ENCODE results near the gene CDT1.
"Not testable (repeated sequence)": the region's sequence is repeated elsewhere in the genome, so short reads cannot be mapped to it uniquely, and the experiment has no call there.

CDT1 gene

GRCh38 chr16:88816736-88817535 is 13.3 kb downstream of the CDT1 start:
- DNase-seq (ENCODE audit: insufficient read length) (no peak), FAIRE-seq (no peak)
- no peak for TF ChIP-seq TAF1 (IDR thresholded peaks at IDR 0.05; ENCODE audit: borderline replicate concordance, low read depth, low read length)
- TF ChIP-seq POLR2A (IDR thresholded peaks at IDR 0.05; ENCODE audit: low read depth, low read length): no peak
- TF ChIP-seq POLR2AphosphoS5 (IDR thresholded peaks at IDR 0.05; ENCODE audit: low read depth, low read length): no peak

- FAIRE-seq (no peak), DNase-seq (ENCODE audit: insufficient read length) (no peak)
- TF ChIP-seq POLR2A (IDR thresholded peaks at IDR 0.05; ENCODE audit: low read depth, low read length): no peak
- no peak for TF ChIP-seq POLR2AphosphoS5 (IDR thresholded peaks at IDR 0.05; ENCODE audit: low read depth, low read length)
- TF ChIP-seq TAF1 (IDR thresholded peaks at IDR 0.05; ENCODE audit: borderline replicate concordance, low read depth, low read length): no peak
Observed at GRCh38 chr16:88817785-88818574, 14.4 kb downstream of the CDT1 start.

GRCh38 chr16:88818575-88818874 is 14.9 kb downstream of the CDT1 start:
- TF ChIP-seq POLR2AphosphoS5 (IDR thresholded peaks at IDR 0.05; ENCODE audit: low read depth, low read length) (no peak), POLR2A (IDR thresholded peaks at IDR 0.05; ENCODE audit: low read depth, low read length) (no peak), TAF1 (IDR thresholded peaks at IDR 0.05; ENCODE audit: borderline replicate concordance, low read depth, low read length) (no peak)
- DNase-seq (ENCODE audit: insufficient read length) (no peak), FAIRE-seq (no peak)

GRCh38 chr16:88819126-88819525 is 15.5 kb downstream of the CDT1 start:
- TF ChIP-seq POLR2A (IDR thresholded peaks at IDR 0.05; ENCODE audit: low read depth, low read length): no peak
- no peak for TF ChIP-seq TAF1 (IDR thresholded peaks at IDR 0.05; ENCODE audit: borderline replicate concordance, low read depth, low read length)
- no peak for FAIRE-seq

GRCh38 chr16:88820385-88821025 is 16.9 kb downstream of the CDT1 start:
- no peak for TF ChIP-seq POLR2A (IDR thresholded peaks at IDR 0.05; ENCODE audit: low read depth, low read length)
- TF ChIP-seq TAF1 (IDR thresholded peaks at IDR 0.05; ENCODE audit: borderline replicate concordance, low read depth, low read length): no peak
- no peak for TF ChIP-seq POLR2AphosphoS5 (IDR thresholded peaks at IDR 0.05; ENCODE audit: low read depth, low read length)
- DNase-seq (ENCODE audit: insufficient read length) (no peak), FAIRE-seq (no peak)

More at GRCh38 chr16:88819126-88819525, 15.5 kb downstream of the CDT1 start:
- no peak for DNase-seq (ENCODE audit: insufficient read length)

GRCh38 chr16:88821168-88821850 is 17.7 kb downstream of the CDT1 start:
- TF ChIP-seq POLR2AphosphoS5 (IDR thresholded peaks at IDR 0.05; ENCODE audit: low read depth, low read length) (no peak), POLR2A (IDR thresholded peaks at IDR 0.05; ENCODE audit: low read depth, low read length) (no peak), TAF1 (IDR thresholded peaks at IDR 0.05; ENCODE audit: borderline replicate concordance, low read depth, low read length) (no peak)
- FAIRE-seq: no peak
- no peak for DNase-seq (ENCODE audit: insufficient read length)

- no peak for DNase-seq (ENCODE audit: insufficient read length)
- no peak for FAIRE-seq
- TF ChIP-seq TAF1 (IDR thresholded peaks at IDR 0.05; ENCODE audit: borderline replicate concordance, low read depth, low read length): no peak
- TF ChIP-seq POLR2AphosphoS5 (IDR thresholded peaks at IDR 0.05; ENCODE audit: low read depth, low read length): no peak
Observed at GRCh38 chr16:88822281-88823040, 18.9 kb downstream of the CDT1 start.

GRCh38 chr16:88823646-88824045 is 20.1 kb downstream of the CDT1 start:
- DNase-seq (ENCODE audit: insufficient read length); FAIRE-seq: not testable (repeated sequence)

- DNase-seq (ENCODE audit: insufficient read length) (no peak), FAIRE-seq (no peak)
- no peak for TF ChIP-seq POLR2A (IDR thresholded peaks at IDR 0.05; ENCODE audit: low read depth, low read length)
- no peak for TF ChIP-seq POLR2AphosphoS5 (IDR thresholded peaks at IDR 0.05; ENCODE audit: low read depth, low read length)
- TF ChIP-seq TAF1 (IDR thresholded peaks at IDR 0.05; ENCODE audit: borderline replicate concordance, low read depth, low read length): no peak
Observed at GRCh38 chr16:88824256-88825077, 20.9 kb downstream of the CDT1 start.

GRCh38 chr16:88825146-88825545 is 21.6 kb downstream of the CDT1 start:
- FAIRE-seq (no peak), DNase-seq (ENCODE audit: insufficient read length) (no peak)
- TF ChIP-seq POLR2A (IDR thresholded peaks at IDR 0.05; ENCODE audit: low read depth, low read length) (no peak), POLR2AphosphoS5 (IDR thresholded peaks at IDR 0.05; ENCODE audit: low read depth, low read length) (no peak), TAF1 (IDR thresholded peaks at IDR 0.05; ENCODE audit: borderline replicate concordance, low read depth, low read length) (no peak)
